DOHH2 (cell line): Measurements from ENCODE around the gene SLX4IP.

Experiments used
- H3F3A ChIP-seq: fragments of 200-600 bp; sonication (generic), shearing (Covaris generic); 2 replicates; pipeline ENCODE4 v1.6.0; 2016; ENCODE audit warnings: antibody characterized with exemption, mild to moderate bottlenecking; ENCODE audit not compliant: control insufficient read depth, insufficient read depth
- H3K27ac ChIP-seq: fragments of 200-600 bp; sonication (generic); 2 replicates; pipeline ENCODE4 v1.5.1; 2014; ENCODE audit warnings: low read depth, mild to moderate bottlenecking, low read length, moderate library complexity
- H3K27me3 ChIP-seq: fragments of 200-600 bp; sonication (generic); 2 replicates; pipeline ENCODE4 v1.6.1; 2014; ENCODE audit warnings: mild to moderate bottlenecking, low read length, mixed read lengths; ENCODE audit not compliant: control insufficient read depth
- H3K36me3 ChIP-seq: fragments of 200-600 bp; sonication (generic); 2 replicates; pipeline ENCODE4 v1.6.1; 2014; ENCODE audit warnings: mild to moderate bottlenecking, low read length, moderate library complexity, mixed read lengths; ENCODE audit not compliant: control insufficient read depth
- H3K4me1 ChIP-seq: fragments of 200-600 bp; sonication (generic); 2 replicates; pipeline ENCODE4 v1.6.1; 2014; ENCODE audit warnings: mild to moderate bottlenecking, low read length, mixed read lengths; ENCODE audit not compliant: control insufficient read depth
- H3K4me2 ChIP-seq: fragments of 200-600 bp; sonication (generic); 2 replicates; pipeline ENCODE4 v1.6.0; 2014; ENCODE audit warnings: mild to moderate bottlenecking, low read length, moderate library complexity
- H3K4me3 ChIP-seq: fragments of 200-600 bp; sonication (generic); 2 replicates; pipeline ENCODE4 v1.5.1; 2014; ENCODE audit warnings: mild to moderate bottlenecking, low read length, mixed read lengths
- H3K79me2 ChIP-seq: fragments of 200-600 bp; sonication (generic); 2 replicates; pipeline ENCODE4 v1.6.1; 2014; ENCODE audit warnings: mild to moderate bottlenecking, low read length, mixed read lengths; ENCODE audit not compliant: control insufficient read depth
- H3K9me2 ChIP-seq: fragments of 200-600 bp; sonication (generic); replicated peaks from 2 replicates; pipeline ENCODE4 v1.6.1; 2014; ENCODE audit warnings: mild to moderate bottlenecking, low read length, mixed read lengths; ENCODE audit not compliant: control insufficient read depth
- H3K9me3 ChIP-seq: fragments of 200-600 bp; sonication (generic); 2 replicates; pipeline ENCODE4 v1.6.1; 2014; ENCODE audit warnings: antibody characterized with exemption, low read length, mixed read lengths; ENCODE audit not compliant: control insufficient read depth, insufficient read depth
- H4K20me1 ChIP-seq: fragments of 200-600 bp; sonication (generic); 2 replicates; pipeline ENCODE4 v1.6.0; 2014; ENCODE audit warnings: low read depth, mild to moderate bottlenecking, antibody characterized with exemption, low read length, moderate library complexity; ENCODE audit not compliant: control insufficient read depth, insufficient read depth
- CTCF ChIP-seq: fragments of 200-600 bp; sonication (generic); IDR thresholded peaks from one replicate; pipeline ENCODE4 v1.5.1; 2014; ENCODE audit warnings: antibody characterized with exemption, mild to moderate bottlenecking, low read depth, low read length; ENCODE audit not compliant: poor library complexity, severe bottlenecking
- EZH2phosphoT487 ChIP-seq: fragments of 200-600 bp; sonication (generic); IDR thresholded peaks from 2 replicates; pipeline ENCODE4 v1.6.1; 2017; ENCODE audit warnings: borderline replicate concordance, mild to moderate bottlenecking, antibody characterized with exemption, low read length, moderate library complexity, mixed read lengths

SLX4IP gene

GRCh38 chr20:10430000-10430466 is 5.1 kb upstream of the SLX4IP start:
- Histone ChIP-seq H3K36me3 (peaks cover 39% of the 10 kb centered on the region), H3K27ac (no peak overlapping the region), H3K4me3 (no peak overlapping the region), H4K20me1 (peaks cover 15% of the 10 kb centered on the region; the same call in 1 of the 2 replicates), H3K9me3 (no peaks in the 10 kb centered on the region), H3K4me1 (peaks cover 31% of the 10 kb centered on the region), H3K79me2 (peaks cover 89% of the 10 kb centered on the region), H3F3A (peaks cover 10% of the 10 kb centered on the region), H3K4me2 (no peak overlapping the region), H3K9me2 (no peaks in the 10 kb centered on the region), H3K27me3 (no peaks in the 10 kb centered on the region)
- TF ChIP-seq CTCF (no peak), EZH2phosphoT487 (no peak)

GRCh38 chr20:10430704-10431103 is 4.4 kb upstream of the SLX4IP start:
- TF ChIP-seq EZH2phosphoT487 (no peak), CTCF (no peak)
- Histone ChIP-seq H3K36me3 (peaks cover 36% of the 10 kb centered on the region), H3K9me2 (no peaks in the 10 kb centered on the region), H3K4me3 (no peak overlapping the region), H3K9me3 (no peaks in the 10 kb centered on the region), H3K4me1 (peaks cover 31% of the 10 kb centered on the region), H3K27ac (no peak overlapping the region), H3K27me3 (no peaks in the 10 kb centered on the region), H3F3A (peaks cover 10% of the 10 kb centered on the region), H4K20me1 (peaks cover 15% of the 10 kb centered on the region; the same call in 1 of the 2 replicates), H3K79me2 (peaks cover 88% of the 10 kb centered on the region), H3K4me2 (no peak overlapping the region)

GRCh38 chr20:10432079-10432478 is 3.0 kb upstream of the SLX4IP start:
- TF ChIP-seq CTCF: no peak
- no peak for TF ChIP-seq EZH2phosphoT487

More at GRCh38 chr20:10432079-10432478, 3.0 kb upstream of the SLX4IP start:
- H3K27ac ChIP-seq: no peak overlapping the region
- H3K4me3 ChIP-seq: no peak overlapping the region
- peaks cover 10% of the 10 kb centered on the region for H3F3A ChIP-seq
- H3K36me3 ChIP-seq: peaks cover 29% of the 10 kb centered on the region
- H3K4me2 ChIP-seq: peak overlapping the region; percentile 4
- H4K20me1 ChIP-seq: peaks cover 6% of the 10 kb centered on the region; the same call in 1 of the 2 replicates
- H3K9me2 ChIP-seq: no peaks in the 10 kb centered on the region
- peaks cover 88% of the 10 kb centered on the region for H3K79me2 ChIP-seq
- H3K27me3 ChIP-seq: no peaks in the 10 kb centered on the region
- peaks cover 42% of the 10 kb centered on the region for H3K4me1 ChIP-seq
- no peaks in the 10 kb centered on the region for H3K9me3 ChIP-seq
